CD14-positive monocyte (primary cell): ENCODE measurements around the gene RTL5. TPM values are rescaled to one million over a fixed set of nuclear protein-coding genes. Genes with fewer than 3 reads are reported as not detected.

ENCODE experiments used
- DNase-seq, 3 donors: peaks; one replicate each; pipeline ENCODE4 v3.0.0-alpha.2; 2011 to 2022
- H2AFZ ChIP-seq: 2 replicates; pipeline ENCODE4 v1.6.0; 2012; ENCODE audit warnings: mild to moderate bottlenecking, low read depth, low read length, inconsistent platforms; ENCODE audit not compliant: insufficient read depth, poor library complexity, severe bottlenecking
- H3K27ac ChIP-seq, 2 donors: 1 replicate in 1 of 2; 2 replicates in 1 of 2; pipeline ENCODE4 v1.5.1; 2012 to 2013; ENCODE audit warnings: low read length in 2 of 2, control low read depth in 1 of 2, inconsistent platforms in 1 of 2, low read depth in 1 of 2, mild to moderate bottlenecking in 1 of 2
- H3K27me3 ChIP-seq, 2 donors: one replicate each; pipeline versions ENCODE4 v1.6.0 to v1.6.1; 2011 to 2013; ENCODE audit warnings: low read length in 2 of 2; ENCODE audit not compliant: control insufficient read depth in 2 of 2, insufficient read depth in 2 of 2
- H3K36me3 ChIP-seq, 2 donors: replicated peaks in 1 of 2; 1 replicate in 1 of 2; 2 replicates in 1 of 2; pipeline versions ENCODE4 v1.5.1 to v1.6.1; 2012 to 2013; ENCODE audit warnings: low read length in 2 of 2, control low read depth in 1 of 2, inconsistent platforms in 1 of 2, mild to moderate bottlenecking in 1 of 2; ENCODE audit not compliant: insufficient read depth in 2 of 2, control insufficient read depth in 1 of 2
- H3K4me1 ChIP-seq, 2 donors: 1 replicate in 1 of 2; 2 replicates in 1 of 2; pipeline versions ENCODE4 v1.5.1 to v1.6.1; 2012 to 2013; ENCODE audit warnings: low read length in 2 of 2, control low read depth in 1 of 2, inconsistent platforms in 1 of 2, mild to moderate bottlenecking in 1 of 2, moderate library complexity in 1 of 2; ENCODE audit not compliant: insufficient read depth in 2 of 2, control insufficient read depth in 1 of 2
- H3K4me2 ChIP-seq: replicated peaks from 2 replicates; pipeline ENCODE3; 2012; ENCODE audit warnings: low read length, moderate library complexity, mild to moderate bottlenecking; ENCODE audit not compliant: poor library complexity, severe bottlenecking; ENCODE audit errors: extremely low read depth
- H3K4me3 ChIP-seq, 3 experiments: fragments of 200-600 bp in 1 of 3; sonication (generic) in 1 of 3; replicated peaks in 1 of 3; 1 replicate in 2 of 3; 2 replicates in 1 of 3; pipeline ENCODE4 v1.5.1; 2011 to 2013; ENCODE audit warnings: low read length in 3 of 3, mild to moderate bottlenecking in 3 of 3, control low read depth in 2 of 3, low read depth in 2 of 3, inconsistent platforms in 1 of 3, moderate library complexity in 1 of 3
- H3K79me2 ChIP-seq: 2 replicates; pipeline ENCODE4 v1.6.0; 2012; ENCODE audit warnings: mild to moderate bottlenecking, control low read depth, inconsistent platforms, low read length, moderate library complexity; ENCODE audit not compliant: insufficient read depth
- H3K9ac ChIP-seq: 2 replicates; pipeline ENCODE4 v1.6.0; 2017; ENCODE audit warnings: low read length, mild to moderate bottlenecking; ENCODE audit not compliant: insufficient read depth, poor library complexity, severe bottlenecking
- H3K9me3 ChIP-seq, 2 donors: replicated peaks in 1 of 2; 1 replicate in 1 of 2; 2 replicates in 1 of 2; pipeline versions ENCODE4 v1.5.1 to v1.6.1; 2012 to 2013; ENCODE audit warnings: low read length in 2 of 2, control low read depth in 1 of 2; ENCODE audit not compliant: control insufficient read depth in 1 of 2, insufficient read depth in 1 of 2
- H4K20me1 ChIP-seq: 2 replicates; pipeline ENCODE4 v1.6.0; 2012; ENCODE audit warnings: mild to moderate bottlenecking, low read length, control low read depth, moderate library complexity; ENCODE audit not compliant: insufficient read depth
- H3K27ac Mint-ChIP-seq, 7 donors: one replicate each; pipeline ENCODE4 v1.8.0; 2020; ENCODE audit warnings: mild to moderate bottlenecking in 7 of 7, mixed read lengths in 7 of 7, moderate library complexity in 6 of 7, inconsistent platforms in 2 of 7
- H3K27me3 Mint-ChIP-seq, 3 donors: one replicate each; pipeline ENCODE4 v1.8.0; 2021 to 2022; ENCODE audit warnings: low read depth in 3 of 3, mild to moderate bottlenecking in 3 of 3, mixed read lengths in 3 of 3, moderate library complexity in 3 of 3, inconsistent platforms in 1 of 3
- H3K36me3 Mint-ChIP-seq, 2 donors: one replicate each; pipeline ENCODE4 v1.8.0; 2020; ENCODE audit warnings: mixed read lengths in 2 of 2, inconsistent platforms in 1 of 2, mild to moderate bottlenecking in 1 of 2
- H3K4me1 Mint-ChIP-seq: one replicate; pipeline ENCODE4 v1.8.0; 2020; ENCODE audit warnings: mild to moderate bottlenecking, mixed read lengths
- H3K4me3 Mint-ChIP-seq, 2 donors: one replicate each; pipeline ENCODE4 v1.8.0; 2020; ENCODE audit warnings: mild to moderate bottlenecking in 2 of 2, mixed read lengths in 2 of 2, moderate library complexity in 1 of 2
- H3K9me3 Mint-ChIP-seq, 7 donors: one replicate each; pipeline ENCODE4 v1.8.0; 2020 to 2022; ENCODE audit warnings: mixed read lengths in 7 of 7, mild to moderate bottlenecking in 6 of 7, moderate library complexity in 6 of 7, inconsistent platforms in 2 of 7
- CTCF ChIP-seq: fragments of 200-600 bp; IDR thresholded peaks from one replicate; pipeline ENCODE4 v1.8.0; 2022; ENCODE audit warnings: antibody characterized with exemption, mild to moderate bottlenecking
- WGBS: methylation state at CpG from one replicate; pipeline ENCODE4 v1.1.5; 2013; ENCODE audit warnings: missing lambda C conversion rate; ENCODE audit not compliant: insufficient coverage; 5-methylcytosine and 5-hydroxymethylcytosine counted together
- intact Hi-C, 2 donors: fragments of 100-400 bp; cut with micrococcal nuclease; formaldehyde crosslinking; loops; one replicate each; pipeline versions ENCODE4 v1.15.0 to v1.15.1; 2023
- polyA plus RNA-seq, 3 donors: library from polyadenylated mRNA; depleted of rRNA in 1 of 3; unstranded in 2 of 3; stranded (reverse) in 1 of 3; fragments of 300-500 nt in 2 of 3; fragments of >200 nt in 1 of 3; fragmentation: Illumina TruSeq in 2 of 3; gene quantifications; 1 replicate in 2 of 3; 2 replicates in 1 of 3; pipeline ENCODE4 v1.2.3, GENCODE V29; 2012 to 2021

The RTL5 gene
- polyA plus RNA-seq, 3 donors, result 0.24 to 4.9 (median 0.59) TPM

- Mint-ChIP-seq H3K27me3 (peaks cover 0 to 30% (median 0%) of the 10 kb centered on the region in 3 donors), H3K4me3 (no peak overlapping the region), H3K27ac (no peak overlapping the region), H3K4me1 (peaks cover 8% of the 10 kb centered on the region), H3K9me3 (peaks cover 0 to 3% (median 2%) of the 10 kb centered on the region in 7 donors), H3K36me3 (peaks cover 0 to 5% of the 10 kb centered on the region in 2 donors)
- Histone ChIP-seq H3K4me3 (no peak overlapping the region), H3K36me3 (no peaks in the 10 kb centered on the region), H3K4me1 (no peaks in the 10 kb centered on the region), H4K20me1 (no peaks in the 10 kb centered on the region), H3K27me3 (peaks cover 0 to 5% of the 10 kb centered on the region in 2 donors), H3K9ac (no peak overlapping the region), H2AFZ (no peak overlapping the region), H3K27ac (no peak overlapping the region), H3K79me2 (no peaks in the 10 kb centered on the region), H3K4me2 (no peak overlapping the region), H3K9me3 (no peaks in the 10 kb centered on the region)
- WGBS, result 100% methylated on average over 1 of the region's 6 CpGs
- no peak for DNase-seq
- intact Hi-C loops, result no loop called here
- TF ChIP-seq CTCF, result no peak
Observed at GRCh38 chrX:72088761-72089160, 43.0 kb downstream of the RTL5 start.

GRCh38 chrX:72086995-72087394 lies 44.7 kb downstream of the RTL5 start:
- no peak overlapping the region for H3K27ac ChIP-seq

More at GRCh38 chrX:72086995-72087394, 44.7 kb downstream of the RTL5 start:
- no peak overlapping the region for H3K4me3 ChIP-seq
- Mint-ChIP-seq H3K36me3 (peaks cover 0 to 6% of the 10 kb centered on the region in 2 donors), H3K27ac (peak overlapping the region in 1 of 7 donors; percentile 38), H3K9me3 (peaks cover 0 to 3% (median 0%) of the 10 kb centered on the region in 7 donors), H3K27me3 (peaks cover 0 to 28% (median 0%) of the 10 kb centered on the region in 3 donors), H3K4me3 (no peak overlapping the region), H3K4me1 (peaks cover 19% of the 10 kb centered on the region)
- DNase-seq, result no peak
- no peaks in the 10 kb centered on the region for H3K27me3 ChIP-seq
- no peaks in the 10 kb centered on the region for H4K20me1 ChIP-seq
- TF ChIP-seq CTCF, result no peak
- intact Hi-C loops, result no loop called here
- H2AFZ ChIP-seq, result no peak overlapping the region
- H3K36me3 ChIP-seq, result no peaks in the 10 kb centered on the region
- no CpG with 5 or more reads among the region's 1 CpG for WGBS
- no peak overlapping the region for H3K4me2 ChIP-seq
- H3K79me2 ChIP-seq, result no peaks in the 10 kb centered on the region
- H3K9me3 ChIP-seq, result no peaks in the 10 kb centered on the region
- peaks cover 3 to 7% of the 10 kb centered on the region in 2 donors for H3K4me1 ChIP-seq
- no peak overlapping the region for H3K9ac ChIP-seq
